Left renal pelvis (tissue), 4 donors: ENCODE measurements around the gene LRIT1. TPM values are rescaled to one million over a fixed set of nuclear protein-coding genes. Genes with fewer than 3 reads are reported as not detected.
A peak's percentile ranks its signal among the peaks of the same experiment; 100 is the strongest.

ENCODE experiments used
- DNase-seq, 4 donors: peaks; one replicate each; pipeline ENCODE4 v3.0.0-alpha.2; 2013; ENCODE audit warnings: low read depth in 4 of 4, low spot score in 3 of 4
- polyA plus RNA-seq, 4 donors: library from polyadenylated mRNA; unstranded; fragments of 120-200 nt; gene quantifications; one replicate each; pipeline ENCODE4 v1.2.1, GENCODE V29; 2013; ENCODE audit not compliant: insufficient read length in 4 of 4

Gene LRIT1
- polyA plus RNA-seq, 4 donors = not detected

DNA sequence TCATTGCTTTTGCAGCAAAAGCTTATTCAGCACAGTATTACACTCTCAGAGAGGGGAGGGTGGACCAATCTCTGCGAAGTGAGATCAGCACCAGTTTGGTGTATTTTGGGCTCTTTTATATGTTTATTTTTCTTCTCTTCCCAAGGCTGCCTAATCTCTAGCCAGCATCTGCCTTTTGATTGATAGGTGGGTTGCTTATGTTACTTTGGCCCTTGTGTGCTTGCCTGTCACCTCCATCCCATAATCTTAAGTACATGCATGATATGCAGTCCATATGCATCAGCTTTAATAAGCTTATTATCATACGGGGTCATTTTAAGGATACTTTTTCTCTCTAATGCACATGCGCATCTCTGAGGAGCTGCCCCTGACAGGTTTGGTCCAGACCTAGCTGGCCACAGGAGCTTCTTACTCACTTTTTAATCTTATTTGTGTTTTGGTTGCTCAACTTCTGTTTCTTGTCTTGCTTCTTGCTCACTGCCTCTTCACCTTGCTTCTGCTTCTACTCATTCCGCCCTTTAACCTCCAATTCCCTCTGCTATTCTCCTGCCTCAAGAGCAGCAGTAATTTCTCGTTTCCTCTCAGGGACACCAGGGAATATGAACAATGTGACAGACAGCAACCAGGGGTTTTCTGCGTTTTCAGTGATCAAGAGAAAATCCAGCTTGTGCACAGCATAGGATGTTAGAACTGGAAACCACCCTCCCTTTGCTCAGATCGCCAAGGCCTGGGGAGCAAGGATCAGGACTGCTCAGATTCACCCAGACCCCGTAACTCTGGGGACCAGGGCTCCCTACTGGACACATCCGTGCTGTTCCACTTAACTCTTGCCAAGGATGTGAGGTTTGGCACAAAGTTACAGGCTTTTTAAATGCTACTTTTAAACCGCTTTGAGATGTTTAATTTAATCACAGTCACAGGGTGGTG is 13.5 kb upstream of the LRIT1 start:
- no peak for DNase-seq

DNA sequence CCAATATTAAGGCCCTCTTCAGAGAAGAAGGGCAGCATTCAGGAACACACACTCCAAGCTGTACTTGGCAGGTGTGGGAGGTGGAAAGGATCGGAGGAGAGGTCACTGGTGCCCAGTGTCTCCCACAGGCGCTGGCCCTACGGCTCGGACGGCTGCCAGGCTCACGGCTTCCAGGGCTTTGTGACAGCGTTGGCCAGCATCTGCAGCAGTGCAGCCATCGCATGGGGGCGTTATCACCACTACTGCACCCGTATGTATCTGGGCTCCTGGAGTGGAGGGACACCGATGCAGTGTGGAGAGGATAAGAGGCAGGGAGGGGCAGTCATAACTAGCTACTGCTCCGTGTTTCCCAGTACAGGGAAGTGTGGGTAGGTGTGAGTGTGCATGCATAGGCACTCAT is 7.4 kb upstream of the LRIT1 start:
- DNase-seq = no peak

DNA sequence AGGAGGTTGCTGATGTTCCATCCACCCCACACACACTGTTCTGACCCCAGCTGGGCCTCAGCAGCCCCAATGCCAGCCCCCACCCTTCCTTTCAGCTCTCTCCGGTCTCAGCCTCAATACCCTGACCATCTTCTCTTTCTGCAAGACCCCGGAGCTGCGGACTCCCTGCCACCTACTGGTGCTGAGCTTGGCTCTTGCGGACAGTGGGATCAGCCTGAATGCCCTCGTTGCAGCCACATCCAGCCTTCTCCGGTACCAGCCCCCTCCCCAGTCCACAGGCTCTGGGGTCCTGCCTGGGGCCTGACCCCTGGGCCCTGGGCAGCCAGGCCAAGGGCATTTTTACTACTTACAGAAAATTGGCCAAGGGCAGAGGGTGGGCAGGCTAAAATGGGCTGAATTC is 6.2 kb upstream of the LRIT1 start:
- DNase-seq = no peak

DNA sequence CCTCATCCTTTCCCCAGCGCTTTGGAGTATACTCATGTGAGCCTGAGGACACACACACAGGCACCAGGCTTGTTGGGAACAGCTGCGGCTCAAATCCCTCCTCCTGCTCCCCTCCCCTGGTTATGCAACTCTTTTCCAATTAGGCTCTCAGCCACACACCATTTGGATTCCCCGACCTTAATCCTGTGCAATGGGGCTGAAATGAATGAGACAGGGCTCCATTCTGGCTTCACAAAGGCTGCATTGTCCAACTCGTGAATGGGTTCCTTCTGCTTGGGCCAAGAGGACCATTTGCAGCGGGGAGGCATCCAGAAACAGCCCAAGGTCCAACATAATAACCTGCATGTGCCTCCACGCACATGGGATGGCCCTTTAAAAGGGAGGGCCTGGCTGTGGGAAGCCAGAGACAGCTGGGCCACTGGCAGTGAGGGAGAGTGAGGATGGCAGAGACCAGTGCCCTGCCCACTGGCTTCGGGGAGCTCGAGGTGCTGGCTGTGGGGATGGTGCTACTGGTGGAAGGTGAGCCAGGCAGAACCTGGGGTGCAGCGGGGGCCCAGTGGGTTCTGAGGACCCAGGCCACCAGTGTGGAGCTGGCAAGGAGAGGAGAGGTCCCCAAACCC is 3.4 kb upstream of the LRIT1 start, which contains the start of gene RGR:
RGR (plus strand) TSS at position 403 of the 620 bp plus-strand sequence; CDS start at position 441, 38 bp downstream.
- DNase-seq = no peak

DNA sequence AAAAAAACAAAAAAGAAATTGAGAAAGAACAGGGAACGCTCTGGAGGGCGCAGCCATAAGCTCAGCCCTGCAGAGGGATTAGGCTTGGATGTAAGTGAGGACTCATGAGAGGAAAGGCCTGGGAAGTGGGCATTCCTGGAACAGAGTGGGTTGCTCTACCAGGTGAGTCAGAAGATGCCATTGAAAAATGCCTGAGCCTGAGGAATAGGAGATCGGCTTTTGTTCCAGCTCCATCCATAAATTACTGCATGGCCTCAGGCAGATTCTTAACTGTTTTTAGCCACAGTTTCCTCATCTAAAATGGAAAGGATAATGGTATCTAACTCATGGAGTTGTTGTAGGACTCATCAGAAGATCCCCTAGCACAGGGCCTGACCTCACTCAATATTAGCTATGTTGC is 2.4 kb upstream of the LRIT1 start:
- DNase-seq = no peak

DNA sequence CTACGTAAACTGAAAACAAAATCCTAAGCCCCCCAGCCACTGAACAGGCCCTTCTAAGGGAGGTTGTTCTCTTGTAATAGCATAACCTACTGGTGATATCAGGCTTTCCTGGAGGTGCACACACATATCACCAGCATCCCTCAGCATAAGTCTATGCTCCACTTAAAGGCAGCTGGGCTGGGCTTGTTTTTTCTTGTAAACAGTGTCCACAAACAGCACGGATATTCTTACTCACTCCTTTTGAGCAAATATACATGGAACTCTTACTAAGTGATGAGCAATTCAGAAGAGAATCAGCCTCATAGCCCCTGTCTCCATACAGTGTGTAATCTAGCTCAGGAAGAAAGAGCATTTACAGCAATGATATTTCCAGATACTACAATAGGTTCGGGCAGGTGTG is 2.4 kb downstream of the LRIT1 start:
- no peak for DNase-seq

DNA sequence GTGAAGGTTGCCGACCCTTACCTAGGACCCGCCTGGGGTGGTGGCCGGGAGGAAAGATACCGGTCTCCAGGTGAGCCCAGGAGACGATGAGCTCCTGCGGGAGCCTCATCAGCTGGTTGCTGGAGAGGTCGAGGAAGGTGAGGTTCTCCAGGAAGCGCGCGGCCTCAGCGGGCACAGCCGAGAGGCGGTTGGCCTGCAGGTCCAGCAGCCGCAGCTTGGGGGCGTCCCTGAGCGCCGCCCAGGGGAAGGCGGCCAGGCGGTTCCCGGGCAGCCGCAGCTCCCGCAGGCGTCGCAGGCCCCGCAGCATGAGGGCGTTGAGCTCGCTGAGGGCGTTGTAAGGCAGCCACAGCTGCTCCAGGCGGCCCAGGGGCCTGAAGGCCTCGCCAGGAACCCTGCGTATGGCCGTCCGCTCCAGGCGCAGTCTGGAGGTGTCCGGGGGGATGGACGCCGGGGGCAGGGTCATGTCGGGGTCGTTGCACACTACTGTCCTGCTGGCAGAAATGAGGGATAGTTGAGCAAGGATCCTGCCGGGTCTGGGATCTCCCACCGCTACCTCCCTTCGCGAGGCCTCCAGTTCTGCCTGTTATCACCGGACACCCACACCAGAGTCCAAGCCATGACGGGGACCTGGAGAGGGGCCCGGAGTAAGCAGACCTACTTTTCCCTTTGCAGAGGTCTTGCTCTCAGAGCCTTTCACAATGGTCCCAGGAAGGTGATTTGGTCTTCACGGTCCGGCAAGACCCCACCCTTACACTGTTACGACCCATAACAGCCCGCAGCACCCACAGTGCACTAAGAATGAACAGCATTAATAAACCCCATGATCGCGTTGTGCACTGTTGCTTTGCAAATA is 3.9 kb downstream of the LRIT1 start:
- no peak for DNase-seq

DNA sequence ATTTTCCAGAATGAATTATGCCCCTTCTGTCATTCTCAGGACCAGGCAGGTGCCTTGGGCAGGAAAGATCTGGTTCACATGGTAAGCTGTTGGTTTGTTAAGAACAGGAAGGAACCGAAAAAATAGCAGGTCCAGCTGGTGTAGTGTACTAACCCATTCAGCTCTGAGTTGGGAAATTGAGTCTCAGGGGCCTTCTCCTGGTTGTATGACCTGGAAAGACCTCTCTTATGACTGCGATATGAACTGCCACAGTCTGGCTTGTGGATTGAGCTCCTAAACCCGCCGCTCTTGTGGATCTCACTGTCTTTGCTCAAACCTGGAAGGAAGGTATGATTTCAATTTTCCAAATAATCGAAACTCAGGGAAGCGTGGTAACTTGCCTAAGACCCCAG is 4.5 kb downstream of the LRIT1 start:
- DNase-seq = no peak

DNA sequence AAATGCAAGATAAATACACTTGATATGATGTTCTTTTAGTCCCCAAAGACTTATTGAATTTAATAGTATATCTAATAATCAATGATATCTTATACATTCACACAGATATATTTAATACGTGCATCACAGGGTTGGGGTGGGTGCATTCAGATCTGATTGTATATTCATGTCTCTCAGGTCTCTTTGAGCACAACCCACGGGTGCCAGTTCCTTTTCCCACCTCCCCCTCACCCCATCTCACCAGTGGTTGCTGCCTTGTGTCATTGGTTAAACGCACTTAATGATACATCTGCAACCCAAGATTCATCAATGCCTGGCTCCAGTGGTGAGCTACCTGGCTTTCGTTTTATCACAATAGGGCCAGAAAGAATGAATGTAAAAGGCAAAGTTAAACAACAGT is 6.2 kb downstream of the LRIT1 start:
- no peak for DNase-seq

DNA sequence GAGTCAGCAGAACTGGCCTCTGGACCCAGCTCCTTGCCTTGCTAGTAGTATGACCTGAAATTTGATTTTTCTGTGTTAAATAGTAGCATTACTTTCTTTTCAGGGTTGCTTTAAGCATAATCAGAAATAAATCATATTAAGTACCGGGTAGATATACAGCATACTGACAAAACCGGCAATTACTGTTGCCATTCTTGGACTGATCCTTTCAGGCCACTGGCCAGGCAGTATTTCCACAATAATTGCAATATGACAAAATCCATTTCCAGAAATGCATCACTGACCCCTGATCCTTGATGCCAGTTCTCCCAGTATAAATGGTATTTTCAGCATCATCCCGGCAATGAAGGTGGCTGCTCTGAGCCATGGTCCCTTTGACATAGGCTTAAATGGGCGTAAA is 6.9 kb downstream of the LRIT1 start:
- no peak for DNase-seq

DNA sequence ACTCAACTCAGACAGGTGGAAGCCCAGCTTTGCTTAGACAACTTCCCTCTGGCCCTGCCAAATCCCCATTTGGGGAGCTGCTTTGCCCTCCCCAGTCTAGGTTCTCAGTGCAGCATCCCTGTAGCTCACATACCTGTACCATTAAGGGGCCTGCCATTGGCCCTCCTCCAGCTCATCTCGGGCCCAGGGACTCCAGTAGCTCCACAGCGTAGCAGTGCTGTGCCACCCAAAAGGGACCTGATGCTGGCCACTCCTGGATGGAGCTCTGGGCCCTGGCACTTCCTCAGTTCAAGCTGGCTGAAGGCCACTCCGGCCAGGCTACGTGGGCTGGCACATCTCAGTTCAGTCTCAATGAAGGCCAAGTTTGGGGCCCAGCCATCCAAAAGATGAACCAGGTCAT is 7.4 kb downstream of the LRIT1 start:
- DNase-seq = no peak

DNA sequence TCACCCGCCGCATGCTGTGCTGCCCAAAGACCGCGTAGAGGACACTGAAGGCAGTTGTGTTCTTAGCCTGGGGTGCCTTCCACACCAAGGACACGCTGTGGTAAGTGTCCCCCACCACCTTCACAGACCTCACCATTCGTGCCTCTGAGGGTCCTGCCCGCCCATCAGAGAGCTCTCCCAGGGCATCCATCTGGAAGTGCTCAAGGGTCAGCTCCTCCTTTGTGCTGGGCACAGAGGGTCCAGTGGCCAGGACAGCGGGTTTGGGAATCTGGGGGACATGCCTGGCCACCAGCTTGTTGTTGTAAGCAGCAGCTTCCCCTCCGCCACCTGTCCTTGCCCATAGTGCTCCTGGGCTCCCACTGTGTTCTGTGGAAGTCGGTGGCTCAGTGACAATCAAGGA is 9.0 kb downstream of the LRIT1 start:
- no peak for DNase-seq

DNA sequence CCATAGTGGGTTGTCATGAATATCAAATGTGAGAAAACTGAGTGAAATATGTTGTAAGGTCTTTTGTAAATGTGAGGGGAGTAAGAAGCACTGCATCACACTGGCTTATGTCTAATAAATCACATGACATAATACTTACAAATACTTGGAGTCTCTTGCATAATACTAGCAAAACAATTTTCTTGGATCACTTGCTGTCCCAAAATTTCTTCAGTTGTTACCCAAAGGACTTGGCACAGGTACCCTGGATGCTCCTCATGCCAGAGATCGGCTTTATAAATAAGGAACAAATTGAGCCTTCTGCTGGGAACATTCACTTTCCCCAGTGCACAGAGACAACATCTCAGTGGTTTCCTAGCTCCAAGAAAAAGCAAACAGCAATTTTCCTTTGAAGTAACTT is 11.0 kb downstream of the LRIT1 start:
- DNase-seq = no peak

DNA sequence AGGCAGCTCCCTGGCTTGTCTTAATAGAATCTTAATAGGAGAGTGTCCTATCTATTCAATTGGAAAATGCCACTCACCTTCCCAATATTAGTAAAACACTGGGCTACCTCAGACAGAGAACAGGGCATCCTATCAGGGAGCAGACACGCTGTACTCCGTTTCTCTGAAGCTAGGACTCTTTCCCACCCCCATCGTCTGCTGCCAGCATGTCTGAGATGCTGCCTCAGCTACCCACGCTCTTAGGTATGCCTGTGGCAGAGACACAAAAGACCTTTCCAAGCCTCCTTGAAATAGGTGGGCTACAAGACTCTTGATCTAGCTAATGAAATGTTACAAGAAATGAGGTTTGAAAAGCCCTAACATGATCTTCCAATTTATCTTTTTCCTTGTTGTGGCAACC is 13.5 kb downstream of the LRIT1 start:
- DNase-seq = no peak

DNA sequence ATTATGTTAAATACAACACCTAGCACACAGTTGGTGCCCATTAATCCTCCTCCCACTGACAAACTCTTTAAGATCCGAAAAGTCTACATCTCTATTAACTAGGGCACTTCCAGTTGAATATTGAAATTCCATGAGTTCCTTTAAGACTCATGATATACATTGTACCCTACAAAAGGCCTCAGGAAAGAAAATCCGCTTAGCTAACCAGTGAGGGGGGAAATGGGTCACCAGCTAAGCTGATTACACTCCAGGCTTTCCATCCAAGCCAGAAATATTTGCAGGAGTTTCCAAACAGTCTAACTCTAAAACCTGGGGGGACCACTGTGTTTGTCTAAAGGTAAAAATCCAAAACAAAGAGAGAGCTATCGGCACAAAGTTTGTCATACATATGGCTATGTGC is 14.7 kb downstream of the LRIT1 start:
- no peak for DNase-seq

DNA sequence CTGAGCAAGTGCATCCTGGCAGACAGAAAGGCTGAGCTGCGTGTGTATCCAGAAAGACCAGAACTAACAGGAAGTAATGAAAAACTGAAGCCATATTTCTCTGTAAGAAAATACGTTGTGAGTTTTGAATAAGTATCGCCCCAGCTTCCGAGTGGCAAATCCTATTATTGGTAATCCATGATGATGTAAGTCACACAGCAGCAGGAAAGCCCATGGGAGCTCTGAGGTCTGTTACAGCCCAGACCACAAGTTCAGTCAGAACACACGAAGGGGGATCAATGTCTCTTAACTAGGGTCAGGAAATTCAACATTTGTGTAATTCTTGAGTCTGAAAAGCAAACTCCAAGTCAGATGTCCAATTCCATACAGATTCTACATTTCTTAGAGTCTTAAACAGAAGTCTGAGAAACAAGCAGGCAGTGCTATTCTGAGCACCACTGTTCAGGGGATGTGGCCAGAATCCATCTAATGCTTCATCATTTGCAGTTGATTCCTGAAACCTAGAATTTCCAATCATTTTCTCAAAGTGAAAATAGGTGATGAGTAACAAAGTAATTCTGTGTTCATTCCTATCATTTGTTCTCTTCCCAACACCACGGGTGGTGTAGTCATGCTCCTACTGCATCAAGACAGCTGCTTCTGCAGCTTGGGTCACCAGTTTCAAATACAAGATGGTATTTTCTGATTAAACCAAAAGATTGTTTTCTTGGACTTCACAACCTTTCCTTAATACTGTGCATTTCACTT is 15.7 kb downstream of the LRIT1 start, which contains the start of gene LRIT2:
LRIT2 (minus strand) TSS at position 118 of the 747 bp plus-strand sequence; CDS start at position 94, 24 bp downstream.
- DNase-seq = no peak

DNA sequence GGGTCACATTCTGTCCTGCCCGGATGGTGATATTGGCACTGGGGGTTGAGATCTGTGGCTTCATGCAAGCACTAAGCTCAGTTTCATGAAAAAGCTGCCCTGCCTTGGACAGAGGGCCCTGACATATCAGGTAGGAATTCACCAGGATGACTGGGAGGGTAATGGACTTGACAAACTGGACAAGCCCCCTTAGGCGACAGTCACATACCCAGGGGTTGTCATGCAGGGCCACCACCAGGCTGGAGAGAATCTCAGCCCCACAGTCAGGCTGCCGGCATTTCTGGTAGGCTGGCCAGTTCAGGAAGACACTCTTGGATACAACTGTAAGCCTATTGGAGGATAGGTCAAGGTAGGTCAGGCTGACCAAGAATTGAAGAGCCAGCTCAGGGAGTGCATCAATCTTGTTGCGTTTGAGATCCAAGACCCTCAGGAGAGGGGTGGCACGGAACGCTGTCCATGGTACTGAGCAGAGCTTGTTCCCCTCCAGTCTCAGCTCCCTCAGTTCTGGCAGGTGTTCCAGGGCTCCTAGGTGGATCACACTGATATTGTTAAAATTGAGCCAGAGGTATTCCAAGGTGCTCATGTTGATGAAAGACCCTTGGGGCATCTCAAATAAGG is 16.8 kb downstream of the LRIT1 start:
- peak in 2 of 4 donors; percentile 12 to 30 for DNase-seq

DNA sequence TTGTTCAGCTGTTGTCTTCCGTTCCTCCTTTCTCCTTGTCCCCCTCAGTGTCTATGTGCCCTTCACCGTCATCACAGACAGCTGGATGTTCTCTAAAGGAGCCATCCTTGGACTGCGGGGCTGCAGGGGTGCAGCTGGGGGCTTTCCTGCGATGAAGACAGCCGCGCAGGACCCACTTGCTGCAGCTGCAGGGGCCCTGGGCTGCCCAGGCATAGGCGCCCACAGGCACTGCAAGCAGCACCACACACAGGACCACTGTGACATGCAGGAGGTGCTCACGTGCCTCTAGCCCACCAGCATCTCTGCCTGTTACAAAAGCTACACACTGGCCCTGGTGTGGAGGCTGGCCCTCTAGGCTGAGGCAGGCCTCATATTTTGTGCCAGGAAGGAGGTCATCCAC is 19.4 kb downstream of the LRIT1 start:
- no peak for DNase-seq

DNA sequence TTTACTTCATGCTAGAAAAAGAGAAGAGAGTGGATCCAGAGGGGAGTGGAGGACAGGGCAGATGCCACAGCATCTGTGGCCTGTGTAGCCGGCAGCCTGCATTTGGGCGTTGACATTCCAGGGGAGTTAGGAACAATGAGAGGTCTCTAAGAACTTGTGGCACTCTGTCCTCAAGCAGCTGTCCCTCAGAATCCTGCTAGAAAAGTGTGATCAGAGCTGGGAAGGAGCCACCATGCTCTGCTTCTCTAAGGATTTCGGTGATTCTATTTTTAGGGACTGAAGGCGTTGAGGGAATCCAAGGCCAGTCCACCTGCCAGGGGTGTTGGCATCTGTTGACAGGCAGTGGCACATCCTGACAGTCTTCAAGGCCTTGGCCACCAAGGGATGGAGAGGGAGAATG is 23.6 kb downstream of the LRIT1 start:
- DNase-seq = no peak

DNA sequence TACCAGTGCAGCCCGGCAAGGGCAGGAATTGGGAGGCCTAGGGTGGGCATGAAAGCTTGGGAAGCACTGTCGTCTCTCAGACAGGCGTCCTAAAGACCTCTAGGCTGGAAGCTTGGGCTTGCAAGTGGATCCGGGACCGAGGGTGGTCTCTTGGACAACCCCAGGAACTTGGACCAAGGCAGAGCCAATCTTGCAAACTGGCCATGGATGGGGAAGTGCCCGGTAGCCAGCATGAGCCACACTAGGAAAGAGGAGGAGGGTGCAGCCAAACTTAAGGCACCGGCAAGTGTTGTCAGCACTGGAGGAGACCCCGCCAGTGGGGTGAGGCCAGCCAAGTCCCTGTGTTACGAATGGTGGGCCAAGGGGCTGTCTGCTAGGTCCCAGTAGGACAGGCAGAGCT is 24.5 kb downstream of the LRIT1 start:
- DNase-seq = no peak
